CD4-positive, alpha-beta memory T cell (primary cell): ENCODE measurements around the gene EHF. TPM values are rescaled to one million over a fixed set of nuclear protein-coding genes. Genes with fewer than 3 reads are reported as not detected.

ENCODE experiments used
- CTCF ChIA-PET: fragments of 350-600 bp; sonication (Branson Sonifier 250); formaldehyde crosslinking; loops from one replicate; lab custom pipeline; 2021; ENCODE audit warnings: inconsistent platforms; ENCODE audit not compliant: partially characterized antibody; lab: Charles Lee
- POLR2A ChIA-PET: fragments of 350-600 bp; sonication (Branson Sonifier 250); formaldehyde crosslinking; loops from one replicate; lab custom pipeline; 2021; ENCODE audit not compliant: partially characterized antibody; lab: Charles Lee
- DNase-seq, 5 donors: peaks; one replicate each; pipeline versions ENCODE4 v3.0.0 to v3.0.0-alpha.2; 2020 to 2022; ENCODE audit warnings: mixed read lengths in 1 of 5
- H3K27ac ChIP-seq: one replicate; pipeline ENCODE4 v1.7.0; 2013; ENCODE audit warnings: low read depth, low read length
- H3K27me3 ChIP-seq: 2 replicates; pipeline ENCODE4 v1.7.0; 2013; ENCODE audit warnings: mild to moderate bottlenecking, low read length, moderate library complexity; ENCODE audit not compliant: insufficient read depth
- H3K36me3 ChIP-seq: 2 replicates; pipeline ENCODE4 v1.7.0; 2013; ENCODE audit warnings: mild to moderate bottlenecking, low read length, moderate library complexity; ENCODE audit not compliant: insufficient read depth
- H3K4me1 ChIP-seq: 2 replicates; pipeline ENCODE4 v1.7.0; 2013; ENCODE audit warnings: mild to moderate bottlenecking, low read length, moderate library complexity; ENCODE audit not compliant: insufficient read depth
- H3K4me3 ChIP-seq, 2 donors: one replicate each; pipeline ENCODE4 v1.7.0; 2013; ENCODE audit warnings: low read length in 2 of 2, mild to moderate bottlenecking in 1 of 2
- H3K9me3 ChIP-seq, 2 donors: one replicate each; pipeline ENCODE4 v1.7.0; 2013; ENCODE audit warnings: low read length in 2 of 2, control low read depth in 1 of 2; ENCODE audit not compliant: control insufficient read depth in 1 of 2
- H3K27ac Mint-ChIP-seq, 7 donors: one replicate each; pipeline ENCODE4 v1.8.0; 2020 to 2021; ENCODE audit warnings: mixed read lengths in 7 of 7, mild to moderate bottlenecking in 6 of 7, inconsistent platforms in 3 of 7, moderate library complexity in 3 of 7
- H3K27me3 Mint-ChIP-seq, 2 donors: one replicate each; pipeline ENCODE4 v1.8.0; 2020 to 2021; ENCODE audit warnings: mixed read lengths in 2 of 2
- H3K36me3 Mint-ChIP-seq, 2 donors: one replicate each; pipeline ENCODE4 v1.8.0; 2020 to 2021; ENCODE audit warnings: mixed read lengths in 2 of 2, inconsistent platforms in 1 of 2, mild to moderate bottlenecking in 1 of 2
- H3K4me1 Mint-ChIP-seq, 4 donors: one replicate each; pipeline ENCODE4 v1.8.0; 2020 to 2021; ENCODE audit warnings: mixed read lengths in 4 of 4, mild to moderate bottlenecking in 1 of 4
- H3K4me3 Mint-ChIP-seq, 8 donors: one replicate each; pipeline ENCODE4 v1.8.0; 2020 to 2021; ENCODE audit warnings: mixed read lengths in 8 of 8, mild to moderate bottlenecking in 7 of 8, moderate library complexity in 6 of 8, inconsistent platforms in 3 of 8
- H3K9me3 Mint-ChIP-seq, 8 donors: one replicate each; pipeline ENCODE4 v1.8.0; 2020 to 2021; ENCODE audit warnings: mixed read lengths in 8 of 8, mild to moderate bottlenecking in 5 of 8, inconsistent platforms in 3 of 8, moderate library complexity in 1 of 8
- intact Hi-C: fragments of 100-400 bp; cut with micrococcal nuclease; formaldehyde crosslinking; loops from one replicate; pipeline ENCODE4 v1.15.1; 2023
- polyA plus RNA-seq, 2 donors: library from polyadenylated mRNA; unstranded; fragments of 300-500 nt; fragmentation: Illumina TruSeq; gene quantifications; one replicate each; pipeline ENCODE4 v1.2.3, GENCODE V29; 2021
- total RNA-seq, 2 experiments: library from RNA; stranded (reverse); gene quantifications; one replicate each; pipeline ENCODE4 v1.2.3, GENCODE V29; 2021

EHF gene
- total and polyA plus RNA-seq, 4 experiments from 2014 or later = not detected

DNA sequence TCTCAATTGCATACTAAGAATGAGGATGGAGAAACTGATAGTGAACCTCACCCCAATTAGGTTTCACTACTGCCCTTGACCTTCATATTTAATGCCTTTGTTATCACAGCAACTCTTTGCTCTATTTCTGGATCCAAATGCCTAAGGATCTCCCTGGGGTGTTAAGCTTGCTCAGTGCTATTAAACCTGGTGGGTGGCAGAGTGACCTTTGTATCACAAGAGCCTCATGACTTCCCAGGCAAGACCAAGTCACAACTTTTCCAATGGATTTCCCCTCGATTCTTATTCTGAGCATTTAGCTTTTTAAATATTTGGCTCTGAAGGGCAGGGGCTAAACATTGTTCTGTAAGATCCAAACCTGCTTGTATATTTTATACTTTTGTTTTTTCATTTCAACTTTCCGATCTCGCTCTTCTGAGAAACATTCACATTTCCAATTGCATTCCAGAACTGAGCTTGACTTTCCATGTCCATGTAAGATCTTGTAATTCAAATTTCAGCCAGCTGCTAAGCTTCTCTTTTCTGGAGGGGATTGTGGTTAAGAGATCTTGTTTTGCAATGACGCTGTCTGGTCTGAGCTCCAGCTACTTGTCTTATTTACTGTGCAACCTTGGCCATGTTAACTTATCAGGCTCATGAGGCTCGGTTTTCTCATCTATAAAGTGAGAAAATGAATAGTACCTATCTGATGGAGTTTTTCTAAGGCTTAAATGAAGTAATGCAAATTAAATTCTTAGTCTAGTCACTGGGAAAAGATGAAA is 6.4 kb upstream of the EHF start:
- Mint-ChIP-seq H3K27me3 (no peaks in the 10 kb centered on the region), H3K4me1 (peaks cover 0 to 2% (median 0%) of the 10 kb centered on the region in 4 donors), H3K27ac (no peak overlapping the region), H3K4me3 (no peak overlapping the region), H3K9me3 (no peaks in the 10 kb centered on the region), H3K36me3 (no peaks in the 10 kb centered on the region)
- H3K27me3 ChIP-seq = no peaks in the 10 kb centered on the region
- H3K27ac ChIP-seq = no peak overlapping the region
- H3K4me3 ChIP-seq = no peak overlapping the region
- ChIA-PET POLR2A (interaction anchor here (0.5 kb wide), 1 partner anchor 155 kb away, joined by 3 read pairs; no protein-coding TSS in a partner anchor), CTCF (no interaction called here)
- DNase-seq = no peak
- intact Hi-C loops = no loop called here
- H3K4me1 ChIP-seq = no peaks in the 10 kb centered on the region
- no peaks in the 10 kb centered on the region for H3K36me3 ChIP-seq
- H3K9me3 ChIP-seq = no peaks in the 10 kb centered on the region

GRCh38 chr11:34616086-34616485 is 4.8 kb upstream of the EHF start:
- Histone ChIP-seq H3K4me3 (no peak overlapping the region), H3K4me1 (no peaks in the 10 kb centered on the region), H3K27ac (no peak overlapping the region), H3K36me3 (no peaks in the 10 kb centered on the region), H3K27me3 (no peaks in the 10 kb centered on the region), H3K9me3 (no peaks in the 10 kb centered on the region)
- no peak overlapping the region for H3K27ac Mint-ChIP-seq
- H3K4me1 Mint-ChIP-seq = peaks cover 0 to 2% (median 0%) of the 10 kb centered on the region in 4 donors
- POLR2A ChIA-PET = interaction anchor here (0.6 kb wide), 1 partner anchor 15 kb away, joined by 3 read pairs; no protein-coding TSS in a partner anchor
- intact Hi-C loops = no loop called here
- H3K36me3 Mint-ChIP-seq = no peaks in the 10 kb centered on the region
- no peaks in the 10 kb centered on the region for H3K27me3 Mint-ChIP-seq
- H3K9me3 Mint-ChIP-seq = no peaks in the 10 kb centered on the region
- no peak overlapping the region for H3K4me3 Mint-ChIP-seq
- DNase-seq = no peak
- CTCF ChIA-PET = no interaction called here

DNA sequence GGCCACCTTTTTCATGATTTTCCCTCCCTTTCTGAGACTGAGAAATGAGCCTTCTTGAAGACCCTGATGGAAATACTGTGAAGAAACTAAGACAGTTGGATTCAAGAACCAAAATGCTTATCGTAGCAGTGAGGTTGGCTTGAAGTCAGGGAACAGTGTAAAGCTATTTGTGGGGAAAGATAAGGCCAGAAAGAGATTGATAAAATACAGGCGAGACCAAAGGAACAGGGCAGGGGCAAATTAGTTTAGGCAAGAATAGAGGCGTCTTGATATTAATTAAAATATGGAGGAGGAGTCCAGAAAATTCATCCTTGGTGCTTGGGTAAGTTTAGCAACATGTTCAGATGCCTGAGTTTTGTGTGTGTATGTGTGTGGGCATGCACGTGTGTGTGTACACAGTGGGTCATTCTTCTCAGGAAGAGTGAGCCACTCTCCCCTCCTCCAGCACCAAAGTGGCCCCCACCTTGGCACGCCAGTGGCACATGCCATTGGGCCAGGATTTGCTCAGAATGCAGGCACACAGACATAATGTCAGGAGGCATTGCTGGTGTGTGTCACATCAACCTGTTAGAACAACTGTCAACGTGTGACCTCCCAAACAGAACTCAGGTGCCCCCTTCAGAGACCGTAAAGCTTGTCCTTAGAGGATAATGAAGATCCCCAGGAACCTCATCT is 3.9 kb upstream of the EHF start:
- ChIA-PET POLR2A (no interaction called here), CTCF (no interaction called here)
- no peak overlapping the region for H3K4me3 Mint-ChIP-seq
- no peak overlapping the region for H3K4me3 ChIP-seq
- peaks cover 0 to 2% (median 0%) of the 10 kb centered on the region in 4 donors for H3K4me1 Mint-ChIP-seq
- H3K27ac Mint-ChIP-seq = no peak overlapping the region
- H3K36me3 ChIP-seq = no peaks in the 10 kb centered on the region
- intact Hi-C loops = no loop called here
- H3K36me3 Mint-ChIP-seq = no peaks in the 10 kb centered on the region
- DNase-seq = no peak
- H3K4me1 ChIP-seq = no peaks in the 10 kb centered on the region
- no peaks in the 10 kb centered on the region for H3K9me3 Mint-ChIP-seq
- no peak overlapping the region for H3K27ac ChIP-seq
- H3K27me3 ChIP-seq = no peaks in the 10 kb centered on the region
- no peaks in the 10 kb centered on the region for H3K9me3 ChIP-seq
- peaks cover under 1 to 2% of the 10 kb centered on the region in 2 donors for H3K27me3 Mint-ChIP-seq

DNA sequence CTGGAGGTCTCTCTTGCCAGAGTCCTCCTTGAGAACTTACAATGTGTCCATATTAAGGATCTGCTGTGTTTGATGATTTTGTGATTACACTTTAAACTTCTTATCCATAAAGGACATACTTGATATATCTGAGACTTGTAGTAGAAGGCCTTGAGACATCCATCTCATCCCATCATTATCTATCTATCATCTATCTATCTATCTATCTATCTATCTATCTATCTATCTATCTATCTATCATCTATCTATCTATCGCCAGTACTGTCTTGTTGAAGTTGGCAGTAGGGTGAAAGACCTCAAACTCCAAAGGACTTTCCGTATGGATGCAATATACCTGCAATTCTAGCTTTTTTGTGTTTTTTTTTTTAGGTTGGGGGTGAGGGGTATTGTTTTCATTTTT is 2.5 kb upstream of the EHF start:
- CTCF ChIA-PET = no interaction called here
- Histone ChIP-seq H3K9me3 (no peaks in the 10 kb centered on the region), H3K36me3 (no peaks in the 10 kb centered on the region), H3K4me1 (no peaks in the 10 kb centered on the region), H3K4me3 (no peak overlapping the region), H3K27ac (no peak overlapping the region), H3K27me3 (no peaks in the 10 kb centered on the region)
- peaks cover 5 to 7% of the 10 kb centered on the region in 2 donors for H3K27me3 Mint-ChIP-seq
- no peak for DNase-seq
- peaks cover 0 to 2% (median under 1%) of the 10 kb centered on the region in 4 donors for H3K4me1 Mint-ChIP-seq
- no peak overlapping the region for H3K4me3 Mint-ChIP-seq
- intact Hi-C loops = no loop called here
- POLR2A ChIA-PET = no interaction called here
- no peak overlapping the region for H3K27ac Mint-ChIP-seq
- peaks cover 0 to 3% (median 0%) of the 10 kb centered on the region in 8 donors for H3K9me3 Mint-ChIP-seq
- no peaks in the 10 kb centered on the region for H3K36me3 Mint-ChIP-seq

DNA sequence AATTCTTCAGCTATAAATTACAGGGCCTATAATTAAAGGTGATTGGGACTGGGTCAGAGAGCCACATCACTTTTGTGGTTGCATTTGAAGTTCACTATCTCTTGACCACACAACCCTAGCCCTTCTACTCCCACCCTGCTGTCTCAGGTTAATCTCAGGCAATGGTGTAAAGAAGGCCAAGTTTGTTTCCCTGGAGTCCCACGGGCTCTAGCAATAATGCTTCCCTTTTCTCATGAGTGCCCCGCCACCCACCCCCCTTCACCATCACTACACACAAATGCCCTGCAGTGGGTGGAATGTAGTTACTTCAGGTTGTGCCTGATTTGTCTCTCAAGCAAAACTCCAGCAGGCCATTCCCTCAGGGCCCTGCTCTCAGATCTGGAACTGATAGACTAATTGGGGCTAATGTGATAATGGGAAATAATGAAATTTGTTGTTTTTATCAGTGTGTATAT is 1.8 kb upstream of the EHF start:
- Histone ChIP-seq H3K27me3 (no peaks in the 10 kb centered on the region), H3K36me3 (no peaks in the 10 kb centered on the region), H3K4me3 (no peak overlapping the region), H3K9me3 (no peaks in the 10 kb centered on the region), H3K4me1 (no peaks in the 10 kb centered on the region), H3K27ac (no peak overlapping the region)
- Mint-ChIP-seq H3K36me3 (no peaks in the 10 kb centered on the region), H3K4me3 (no peak overlapping the region), H3K27me3 (peaks cover 6 to 12% of the 10 kb centered on the region in 2 donors), H3K27ac (no peak overlapping the region), H3K4me1 (peaks cover 1 to 9% (median 5%) of the 10 kb centered on the region in 4 donors), H3K9me3 (peaks cover 0 to 3% (median 0%) of the 10 kb centered on the region in 8 donors)
- intact Hi-C loops = no loop called here
- DNase-seq = no peak
- CTCF ChIA-PET = no interaction called here
- POLR2A ChIA-PET = no interaction called here

DNA sequence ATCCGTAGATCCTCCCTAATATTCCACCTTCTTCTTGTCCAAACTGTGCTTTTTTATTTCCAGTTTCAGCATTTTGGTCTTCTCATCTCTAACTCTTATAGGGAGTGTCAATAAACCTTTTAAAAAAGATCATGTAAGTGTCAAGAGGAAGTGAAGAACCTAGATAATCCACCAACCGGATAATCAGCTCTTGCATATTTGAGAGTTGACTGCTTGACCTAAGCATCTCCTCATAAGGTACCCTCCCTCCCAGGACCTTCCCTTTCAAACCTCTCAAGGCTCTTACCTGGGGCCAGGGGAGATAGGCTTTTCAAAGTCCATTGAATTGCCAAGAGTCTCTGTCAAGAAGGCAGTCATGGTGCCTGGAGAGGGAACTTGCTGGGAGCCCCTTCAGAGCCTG is 691 bp upstream of the EHF start:
- no peak overlapping the region for H3K4me3 ChIP-seq
- peaks cover 7 to 14% of the 10 kb centered on the region in 2 donors for H3K27me3 Mint-ChIP-seq
- intact Hi-C loops = no loop called here
- H3K36me3 ChIP-seq = no peaks in the 10 kb centered on the region
- no peak overlapping the region for H3K4me3 Mint-ChIP-seq
- no peak overlapping the region for H3K27ac Mint-ChIP-seq
- H3K27ac ChIP-seq = no peak overlapping the region
- no peaks in the 10 kb centered on the region for H3K9me3 ChIP-seq
- no peaks in the 10 kb centered on the region for H3K27me3 ChIP-seq
- no peak for DNase-seq
- no peaks in the 10 kb centered on the region for H3K36me3 Mint-ChIP-seq
- ChIA-PET POLR2A (no interaction called here), CTCF (interaction anchor here (0.6 kb wide), 1 partner anchor 170 kb away, joined by 5 read pairs; no protein-coding TSS in a partner anchor)
- H3K4me1 Mint-ChIP-seq = peaks cover 1 to 12% (median 7%) of the 10 kb centered on the region in 4 donors
- no peaks in the 10 kb centered on the region for H3K4me1 ChIP-seq
- peaks cover 0 to 3% (median 0%) of the 10 kb centered on the region in 8 donors for H3K9me3 Mint-ChIP-seq

DNA sequence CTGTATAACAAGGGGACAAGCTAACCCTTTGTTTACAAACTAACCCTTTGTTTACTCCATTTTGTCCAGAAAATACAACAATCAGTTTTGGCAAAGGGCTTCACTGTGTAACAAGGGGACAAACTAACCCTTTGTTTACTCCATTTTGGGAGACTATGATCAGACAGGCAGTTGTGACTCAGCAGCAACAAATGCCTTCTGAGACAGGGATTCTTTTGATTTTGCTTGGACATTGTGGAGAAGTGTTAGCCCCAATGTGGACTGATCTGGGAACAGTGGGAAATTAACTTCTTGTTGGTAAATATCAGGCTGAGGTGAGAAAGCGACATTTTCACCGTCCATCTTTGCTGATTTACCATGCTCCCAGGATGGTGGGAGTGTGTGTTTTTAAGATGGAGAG is 983 bp downstream of the EHF start:
- intact Hi-C loops = no loop called here
- no peak overlapping the region for H3K27ac ChIP-seq
- H3K36me3 ChIP-seq = no peaks in the 10 kb centered on the region
- no peaks in the 10 kb centered on the region for H3K27me3 ChIP-seq
- no peaks in the 10 kb centered on the region for H3K4me1 ChIP-seq
- POLR2A ChIA-PET = no interaction called here
- H3K27me3 Mint-ChIP-seq = peaks cover 7 to 22% of the 10 kb centered on the region in 2 donors
- DNase-seq = no peak
- peaks cover 0 to 3% (median 0%) of the 10 kb centered on the region in 8 donors for H3K9me3 Mint-ChIP-seq
- no peak overlapping the region for H3K27ac Mint-ChIP-seq
- no peaks in the 10 kb centered on the region for H3K9me3 ChIP-seq
- CTCF ChIA-PET = no interaction called here
- no peaks in the 10 kb centered on the region for H3K36me3 Mint-ChIP-seq
- peaks cover 1 to 12% (median 7%) of the 10 kb centered on the region in 4 donors for H3K4me1 Mint-ChIP-seq
- no peak overlapping the region for H3K4me3 ChIP-seq
- no peak overlapping the region for H3K4me3 Mint-ChIP-seq
